HepG2 (cell line): ENCODE results near the gene CCDC148. TPM values are rescaled to one million over a fixed set of nuclear protein-coding genes. Genes with fewer than 3 reads are reported as not detected.

Experiments used
- ATF7-NPFF ChIP-seq: sonication (generic); formaldehyde crosslinking; IDR thresholded peaks from 2 replicates; pipeline ENCODE4 v1.8.1; 2023; ENCODE audit warnings: mild to moderate bottlenecking, low read depth, missing genetic modification reagents, moderate library complexity
- KMT2B ChIP-seq: IDR thresholded peaks from 2 replicates; pipeline ENCODE4 v1.6.1; 2016; ENCODE audit warnings: missing genetic modification reagents, missing compliant biosample characterization
- MAZ ChIP-seq, 2 experiments: sonication (generic) in 1 of 2; formaldehyde crosslinking in 1 of 2; IDR thresholded peaks; 2 replicates each; pipeline versions ENCODE4 v1.5.0 to v1.6.1; 2012 to 2020; ENCODE audit warnings: low read depth in 2 of 2, mild to moderate bottlenecking in 2 of 2, borderline replicate concordance in 1 of 2, improper control_type of control experiment in 1 of 2, low read length in 1 of 2, missing genetic modification reagents in 1 of 2, moderate library complexity in 1 of 2
- RAD21 ChIP-seq: fragments of 450-650 bp; formaldehyde crosslinking; IDR thresholded peaks from 2 replicates; pipeline ENCODE4 v1.5.0; 2020; ENCODE audit warnings: mild to moderate bottlenecking
- RXRB ChIP-seq: IDR thresholded peaks from 2 replicates; pipeline ENCODE4 v1.6.1; 2016; ENCODE audit warnings: borderline replicate concordance, missing genetic modification reagents, missing compliant biosample characterization
- SRSF9 ChIP-seq: fragments of 200-400 bp; formaldehyde crosslinking; IDR thresholded peaks from 2 replicates; pipeline ENCODE4 v1.6.1; 2018; ENCODE audit warnings: borderline replicate concordance, mild to moderate bottlenecking, low read depth, low read length; ENCODE audit not compliant: insufficient read depth, poor library complexity, severe bottlenecking
- STAG1 ChIP-seq: sonication (generic); formaldehyde crosslinking; IDR thresholded peaks from 2 replicates; pipeline ENCODE4 v1.4.0; 2020; ENCODE audit warnings: missing genetic modification reagents
- TEAD3 ChIP-seq: optimal IDR thresholded peaks from 2 replicates; pipeline ENCODE3; 2016; ENCODE audit warnings: borderline replicate concordance
- ZMAT3 ChIP-seq: sonication (generic); formaldehyde crosslinking; conservative IDR thresholded peaks from 2 replicates; pipeline ENCODE4 v1.7.0; 2021; ENCODE audit warnings: missing genetic modification reagents
- ZMYM4 ChIP-seq: sonication (generic); formaldehyde crosslinking; IDR thresholded peaks from 2 replicates; pipeline ENCODE4 v1.8.1; 2023; ENCODE audit warnings: mild to moderate bottlenecking, missing genetic modification reagents
- ZNF205 ChIP-seq: IDR thresholded peaks from 2 replicates; pipeline ENCODE4 v1.6.1; 2018; ENCODE audit warnings: missing biosample characterization, missing genetic modification reagents
- ZNF264 ChIP-seq: sonication (generic); formaldehyde crosslinking; IDR thresholded peaks from 2 replicates; pipeline ENCODE4 v1.4.0; 2020; ENCODE audit warnings: missing genetic modification reagents
- ZNF343 ChIP-seq: sonication (generic); formaldehyde crosslinking; IDR thresholded peaks from 2 replicates; pipeline ENCODE4 v1.4.0; 2020; ENCODE audit warnings: mild to moderate bottlenecking, missing genetic modification reagents
- ZNF501 ChIP-seq: sonication (generic); formaldehyde crosslinking; IDR thresholded peaks from 2 replicates; pipeline ENCODE4 v1.5.1; 2020; ENCODE audit warnings: mild to moderate bottlenecking, moderate library complexity, missing genetic modification reagents
- ZNF749 ChIP-seq: sonication (generic); formaldehyde crosslinking; IDR thresholded peaks from 2 replicates; pipeline ENCODE4 v1.8.0; 2022; ENCODE audit warnings: mild to moderate bottlenecking, missing genetic modification reagents, moderate library complexity, borderline replicate concordance
- ZSCAN9 ChIP-seq: IDR thresholded peaks from 2 replicates; pipeline ENCODE4 v1.6.1; 2016; ENCODE audit warnings: borderline replicate concordance
- polyA plus RNA-seq, 8 experiments: library from polyadenylated mRNA; depleted of rRNA in 3 of 8; stranded (reverse) in 7 of 8; unstranded in 1 of 8; fragments of >200 nt; fragmentation: Illumina TruSeq in 4 of 8; extraction: Trizol in 4 of 8; gene quantifications; 2 replicates each; pipeline versions ENCODE4 v1.2.1 to v1.2.3, GENCODE V29; 2011 to 2016; ENCODE audit warnings: low read depth in 4 of 8, missing spikeins in 1 of 8, mixed read lengths in 1 of 8; ENCODE audit not compliant: insufficient read depth in 1 of 8
- total RNA-seq, 5 experiments: library from RNA; depleted of rRNA; stranded (reverse); fragments of >200 nt; fragmentation: Illumina TruSeq; extraction: Trizol; gene quantifications; 2 replicates each; pipeline ENCODE4 v1.2.3, GENCODE V29; 2016; ENCODE audit warnings: low read depth in 1 of 5
- TF ChIP-seq, protein P1 (sequence below): sonication (generic); formaldehyde crosslinking; IDR thresholded peaks from 2 replicates; pipeline ENCODE4; 2020; ENCODE audit warnings: missing genetic modification reagents, mild to moderate bottlenecking, borderline replicate concordance
- TF ChIP-seq, protein P2 (sequence below): sonication (generic); formaldehyde crosslinking; conservative IDR thresholded peaks from 2 replicates; pipeline ENCODE4 v1.8.1; 2023; ENCODE audit warnings: missing genetic modification reagents
- TF ChIP-seq, protein P3 (sequence below): IDR thresholded peaks from 2 replicates; pipeline ENCODE4 v1.6.1; 2016; ENCODE audit warnings: missing biosample characterization, missing genetic modification reagents, low read depth
- TF ChIP-seq, protein P4 (sequence below): sonication (generic); formaldehyde crosslinking; IDR thresholded peaks from 2 replicates; pipeline ENCODE4 v1.8.1; 2023; ENCODE audit warnings: mild to moderate bottlenecking, inconsistent platforms, moderate library complexity, missing genetic modification reagents, borderline replicate concordance
- TF ChIP-seq, protein P5 (sequence below): sonication (generic); formaldehyde crosslinking; IDR thresholded peaks from 2 replicates; pipeline ENCODE4 v1.5.1; 2020; ENCODE audit warnings: mild to moderate bottlenecking, moderate library complexity, missing genetic modification reagents

The CCDC148 gene
- total and polyA plus RNA-seq, 2 of the 13 experiments (the other 11 are each of a cell fraction or from before 2014, with no cell fraction given): 0.30 to 0.49 TPM

DNA sequence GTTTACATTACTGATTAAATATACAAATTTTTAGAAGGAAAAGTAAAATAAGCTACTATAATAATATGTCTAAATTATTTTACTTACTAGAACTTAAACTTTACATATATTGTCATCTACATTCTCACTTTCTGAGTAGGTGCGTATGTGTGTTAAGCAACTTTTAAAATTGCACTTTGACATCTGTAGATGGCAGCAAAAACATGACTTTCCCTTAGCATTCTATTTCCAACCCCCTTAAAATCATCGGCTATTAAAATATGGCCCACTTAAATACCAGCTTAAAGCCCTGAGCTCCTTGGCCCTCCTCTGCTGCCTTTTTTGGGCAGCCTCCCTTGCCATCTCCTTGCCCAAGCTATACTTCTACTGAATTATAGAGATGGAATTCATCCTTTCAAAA, 276.9 kb downstream of the CCDC148 start (continued):
- TF ChIP-seq, protein P1, sequence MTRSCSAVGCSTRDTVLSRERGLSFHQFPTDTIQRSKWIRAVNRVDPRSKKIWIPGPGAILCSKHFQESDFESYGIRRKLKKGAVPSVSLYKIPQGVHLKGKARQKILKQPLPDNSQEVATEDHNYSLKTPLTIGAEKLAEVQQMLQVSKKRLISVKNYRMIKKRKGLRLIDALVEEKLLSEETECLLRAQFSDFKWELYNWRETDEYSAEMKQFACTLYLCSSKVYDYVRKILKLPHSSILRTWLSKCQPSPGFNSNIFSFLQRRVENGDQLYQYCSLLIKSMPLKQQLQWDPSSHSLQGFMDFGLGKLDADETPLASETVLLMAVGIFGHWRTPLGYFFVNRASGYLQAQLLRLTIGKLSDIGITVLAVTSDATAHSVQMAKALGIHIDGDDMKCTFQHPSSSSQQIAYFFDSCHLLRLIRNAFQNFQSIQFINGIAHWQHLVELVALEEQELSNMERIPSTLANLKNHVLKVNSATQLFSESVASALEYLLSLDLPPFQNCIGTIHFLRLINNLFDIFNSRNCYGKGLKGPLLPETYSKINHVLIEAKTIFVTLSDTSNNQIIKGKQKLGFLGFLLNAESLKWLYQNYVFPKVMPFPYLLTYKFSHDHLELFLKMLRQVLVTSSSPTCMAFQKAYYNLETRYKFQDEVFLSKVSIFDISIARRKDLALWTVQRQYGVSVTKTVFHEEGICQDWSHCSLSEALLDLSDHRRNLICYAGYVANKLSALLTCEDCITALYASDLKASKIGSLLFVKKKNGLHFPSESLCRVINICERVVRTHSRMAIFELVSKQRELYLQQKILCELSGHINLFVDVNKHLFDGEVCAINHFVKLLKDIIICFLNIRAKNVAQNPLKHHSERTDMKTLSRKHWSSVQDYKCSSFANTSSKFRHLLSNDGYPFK (CRISPR knock-in tag): no peak
- TF ChIP-seq, protein P2, sequence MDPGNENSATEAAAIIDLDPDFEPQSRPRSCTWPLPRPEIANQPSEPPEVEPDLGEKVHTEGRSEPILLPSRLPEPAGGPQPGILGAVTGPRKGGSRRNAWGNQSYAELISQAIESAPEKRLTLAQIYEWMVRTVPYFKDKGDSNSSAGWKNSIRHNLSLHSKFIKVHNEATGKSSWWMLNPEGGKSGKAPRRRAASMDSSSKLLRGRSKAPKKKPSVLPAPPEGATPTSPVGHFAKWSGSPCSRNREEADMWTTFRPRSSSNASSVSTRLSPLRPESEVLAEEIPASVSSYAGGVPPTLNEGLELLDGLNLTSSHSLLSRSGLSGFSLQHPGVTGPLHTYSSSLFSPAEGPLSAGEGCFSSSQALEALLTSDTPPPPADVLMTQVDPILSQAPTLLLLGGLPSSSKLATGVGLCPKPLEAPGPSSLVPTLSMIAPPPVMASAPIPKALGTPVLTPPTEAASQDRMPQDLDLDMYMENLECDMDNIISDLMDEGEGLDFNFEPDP: no peak
- no peak for TF ChIP-seq SRSF9
- peak; percentile 92 for TF ChIP-seq STAG1 (CRISPR knock-in tag)
- TF ChIP-seq ZNF501 (CRISPR knock-in tag): 0 out of 2 replicates have a peak, but pooled peaks have one; percentile 18
- TF ChIP-seq KMT2B (CRISPR knock-in tag): no peak
- TF ChIP-seq, protein P3, sequence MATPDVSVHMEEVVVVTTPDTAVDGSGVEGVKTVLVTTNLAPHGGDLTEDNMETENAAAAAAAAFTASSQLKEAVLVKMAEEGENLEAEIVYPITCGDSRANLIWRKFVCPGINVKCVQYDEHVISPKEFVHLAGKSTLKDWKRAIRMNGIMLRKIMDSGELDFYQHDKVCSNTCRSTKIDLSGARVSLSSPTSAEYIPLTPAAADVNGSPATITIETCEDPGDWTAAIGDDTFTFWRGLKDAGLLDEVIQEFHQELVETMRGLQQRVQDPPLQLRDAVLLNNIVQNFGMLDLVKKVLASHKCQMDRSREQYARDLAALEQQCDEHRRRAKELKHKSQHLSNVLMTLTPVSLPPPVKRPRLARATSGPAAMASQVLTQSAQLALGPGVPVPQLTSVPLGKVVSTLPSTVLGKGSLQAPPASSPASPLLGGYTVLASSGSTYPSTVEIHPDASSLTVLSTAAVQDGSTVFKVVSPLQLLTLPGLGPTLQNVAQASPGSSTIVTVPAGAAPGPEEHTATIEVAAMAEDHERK (CRISPR knock-in tag): no peak
- peak; percentile 37; the same call in 1 of the 2 replicates for TF ChIP-seq RXRB (CRISPR knock-in tag)
- no peak for TF ChIP-seq ZNF205
- no peak for TF ChIP-seq ZSCAN9
- no peak for TF ChIP-seq ZMAT3 (CRISPR knock-in tag)
- peak; percentile 11; the same call in 1 of the 2 replicates for TF ChIP-seq ZMYM4 (CRISPR knock-in tag)
- no peak for TF ChIP-seq ZNF749
- TF ChIP-seq RAD21 (CRISPR knock-in tag): peak; percentile 78
- no peak for TF ChIP-seq ZNF264 (CRISPR knock-in tag)
- TF ChIP-seq, protein P4, sequence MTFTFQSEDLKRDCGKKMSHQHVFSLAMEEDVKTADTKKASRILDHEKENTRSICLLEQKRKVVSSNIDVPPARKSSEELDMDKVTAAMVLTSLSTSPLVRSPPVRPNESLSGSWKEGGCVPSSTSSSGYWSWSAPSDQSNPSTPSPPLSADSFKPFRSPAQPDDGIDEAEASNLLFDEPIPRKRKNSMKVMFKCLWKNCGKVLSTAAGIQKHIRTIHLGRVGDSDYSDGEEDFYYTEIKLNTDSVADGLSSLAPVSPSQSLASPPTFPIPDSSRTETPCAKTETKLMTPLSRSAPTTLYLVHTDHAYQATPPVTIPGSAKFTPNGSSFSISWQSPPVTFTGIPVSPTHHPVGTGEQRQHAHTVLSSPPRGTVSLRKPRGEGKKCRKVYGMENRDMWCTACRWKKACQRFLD: no peak
- TF ChIP-seq ATF7-NPFF: no peak
- no peak for TF ChIP-seq ZNF343
- TF ChIP-seq, protein P5, sequence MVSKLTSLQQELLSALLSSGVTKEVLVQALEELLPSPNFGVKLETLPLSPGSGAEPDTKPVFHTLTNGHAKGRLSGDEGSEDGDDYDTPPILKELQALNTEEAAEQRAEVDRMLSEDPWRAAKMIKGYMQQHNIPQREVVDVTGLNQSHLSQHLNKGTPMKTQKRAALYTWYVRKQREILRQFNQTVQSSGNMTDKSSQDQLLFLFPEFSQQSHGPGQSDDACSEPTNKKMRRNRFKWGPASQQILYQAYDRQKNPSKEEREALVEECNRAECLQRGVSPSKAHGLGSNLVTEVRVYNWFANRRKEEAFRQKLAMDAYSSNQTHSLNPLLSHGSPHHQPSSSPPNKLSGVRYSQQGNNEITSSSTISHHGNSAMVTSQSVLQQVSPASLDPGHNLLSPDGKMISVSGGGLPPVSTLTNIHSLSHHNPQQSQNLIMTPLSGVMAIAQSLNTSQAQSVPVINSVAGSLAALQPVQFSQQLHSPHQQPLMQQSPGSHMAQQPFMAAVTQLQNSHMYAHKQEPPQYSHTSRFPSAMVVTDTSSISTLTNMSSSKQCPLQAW (CRISPR knock-in tag): 0 out of 2 replicates have a peak, but pooled peaks have one; percentile 36
- no peak for TF ChIP-seq MAZ (IDR thresholded peaks at IDR 0.05; ENCODE audit: borderline replicate concordance, low read depth, low read length)
- TF ChIP-seq MAZ (CRISPR knock-in tag; IDR thresholded peaks at IDR 0.05; ENCODE audit: low read depth): no peak; the same call in 1 of the 2 replicates
- TF ChIP-seq TEAD3: peak; percentile 22
